Measurements from ENCODE around the gene LSS. TPM values are rescaled to one million over a fixed set of nuclear protein-coding genes. Genes with fewer than 3 reads are reported as not detected.

The LSS gene
- total RNA-seq, 1 donor from 2014 or later, result 83.2 TPM

GRCh38 chr21:46151989-46152926 is 76.3 kb downstream of the LSS start:
- H3K4me3 Mint-ChIP-seq (ENCODE audit: unreplicated experiment), result no peak overlapping the region
- no peak overlapping the region for H3K4me3 ChIP-seq (ENCODE audit: insufficient read depth, low read depth, low read length)
- no peak overlapping the region for H3K27ac ChIP-seq (ENCODE audit: low read depth, low read length)
- FAIRE-seq, result no peak
- H4K20me1 ChIP-seq (ENCODE audit: insufficient read depth, low read length), result no peaks in the 10 kb centered on the region
- TF ChIP-seq EZH2 (IDR thresholded peaks at IDR 0.05; ENCODE audit: insufficient read depth, low read length), result no peak
- no peak for TF ChIP-seq CTCF (IDR thresholded peaks at IDR 0.05; ENCODE audit: insufficient read depth, low read depth, low read length)
- no peak overlapping the region for H2AFZ ChIP-seq (ENCODE audit: low read depth, low read length)
- no peak for DNase-seq (ENCODE audit: low read depth)
- H3K27me3 ChIP-seq (ENCODE audit: insufficient read depth, low read length), result no peaks in the 10 kb centered on the region
- no peak overlapping the region for H3K27ac Mint-ChIP-seq (ENCODE audit: unreplicated experiment)
- no peaks in the 10 kb centered on the region for H3K36me3 ChIP-seq (ENCODE audit: insufficient read depth, low read length)
- peaks cover 4% of the 10 kb centered on the region for H3K36me3 Mint-ChIP-seq (ENCODE audit: low read depth, unreplicated experiment)
- H3K79me2 ChIP-seq (ENCODE audit: insufficient read depth, low read length), result no peaks in the 10 kb centered on the region
- no peak overlapping the region for H3K4me2 ChIP-seq (ENCODE audit: low read length)
- H3K9me3 ChIP-seq (ENCODE audit: insufficient read depth, low read depth, low read length), result no peaks in the 10 kb centered on the region
- H3K4me1 ChIP-seq (ENCODE audit: insufficient read depth, low read length), result no peaks in the 10 kb centered on the region
- no peak overlapping the region for H3K9ac ChIP-seq (ENCODE audit: low read length)
- peaks cover 3% of the 10 kb centered on the region for H3K9me3 Mint-ChIP-seq (ENCODE audit: unreplicated experiment)
- H3K27me3 Mint-ChIP-seq (ENCODE audit: low read depth, unreplicated experiment), result no peaks in the 10 kb centered on the region
- peaks cover 2% of the 10 kb centered on the region for H3K4me1 Mint-ChIP-seq (ENCODE audit: low read depth, unreplicated experiment)

- Histone ChIP-seq H3K79me2 (ENCODE audit: insufficient read depth, low read length) (no peaks in the 10 kb centered on the region), H3K4me2 (ENCODE audit: low read length) (no peak overlapping the region), H3K36me3 (ENCODE audit: insufficient read depth, low read length) (no peaks in the 10 kb centered on the region), H3K4me3 (ENCODE audit: insufficient read depth, low read depth, low read length) (no peak overlapping the region), H3K4me1 (ENCODE audit: insufficient read depth, low read length) (no peaks in the 10 kb centered on the region), H3K27me3 (ENCODE audit: insufficient read depth, low read length) (no peaks in the 10 kb centered on the region), H3K9me3 (ENCODE audit: insufficient read depth, low read depth, low read length) (no peaks in the 10 kb centered on the region), H3K27ac (ENCODE audit: low read depth, low read length) (no peak overlapping the region), H2AFZ (ENCODE audit: low read depth, low read length) (no peak overlapping the region), H4K20me1 (ENCODE audit: insufficient read depth, low read length) (no peaks in the 10 kb centered on the region), H3K9ac (ENCODE audit: low read length) (no peak overlapping the region)
- peaks cover under 1% of the 10 kb centered on the region for H3K36me3 Mint-ChIP-seq (ENCODE audit: low read depth, unreplicated experiment)
- H3K9me3 Mint-ChIP-seq (ENCODE audit: unreplicated experiment), result peaks cover 3% of the 10 kb centered on the region
- no peak for DNase-seq (ENCODE audit: low read depth)
- TF ChIP-seq CTCF (IDR thresholded peaks at IDR 0.05; ENCODE audit: insufficient read depth, low read depth, low read length) (no peak), EZH2 (IDR thresholded peaks at IDR 0.05; ENCODE audit: insufficient read depth, low read length) (no peak)
- no peak for FAIRE-seq
- no peaks in the 10 kb centered on the region for H3K27me3 Mint-ChIP-seq (ENCODE audit: low read depth, unreplicated experiment)
- no peak overlapping the region for H3K4me3 Mint-ChIP-seq (ENCODE audit: unreplicated experiment)
- H3K27ac Mint-ChIP-seq (ENCODE audit: unreplicated experiment), result no peak overlapping the region
- H3K4me1 Mint-ChIP-seq (ENCODE audit: low read depth, unreplicated experiment), result peaks cover 2% of the 10 kb centered on the region
These were observed 77.1 kb downstream of the LSS start for GRCh38 chr21:46151261-46151988.

All from astrocyte (in vitro differentiated cells and primary cell).